Activated T-helper 1 cell treated with anti-CD3 and anti-CD28 coated beads, Interleukin-12 subunit alpha, Interleukin-12 subunit beta, Interleukin-2, Interleukin-4 antibody, amounts not matched to agents 30 ng/mL and 10 ng/mL and 1 ng/mL, durations not matched to agents 14 hours and 24 hours and 36 hours (primary cell): ENCODE measurements around the gene TMEM176A. TPM values are rescaled to one million over a fixed set of nuclear protein-coding genes. Genes with fewer than 3 reads are reported as not detected.
A peak's percentile ranks its signal among the peaks of the same experiment; 100 is the strongest.

Experiments used
- DNase-seq: peaks from one replicate; pipeline ENCODE4 v3.0.0; 2021; ENCODE audit warnings: low spot score
- H3K27ac Mint-ChIP-seq: one replicate; pipeline ENCODE4 v1.8.0; 2021; ENCODE audit warnings: mild to moderate bottlenecking, mixed read lengths
- H3K27me3 Mint-ChIP-seq: one replicate; pipeline ENCODE4 v1.8.0; 2022; ENCODE audit warnings: mild to moderate bottlenecking, moderate library complexity, mixed read lengths; ENCODE audit not compliant: insufficient read depth
- H3K36me3 Mint-ChIP-seq: one replicate; pipeline ENCODE4 v1.8.0; 2021; ENCODE audit warnings: low read depth, mixed read lengths
- H3K4me1 Mint-ChIP-seq: one replicate; pipeline ENCODE4 v1.8.0; 2021; ENCODE audit warnings: low read depth, mixed read lengths
- H3K4me3 Mint-ChIP-seq: one replicate; pipeline ENCODE4 v1.8.0; 2021; ENCODE audit warnings: mild to moderate bottlenecking, moderate library complexity, mixed read lengths
- H3K9me3 Mint-ChIP-seq: one replicate; pipeline ENCODE4 v1.8.0; 2021; ENCODE audit warnings: mixed read lengths
- intact Hi-C: fragments of 100-400 bp; cut with micrococcal nuclease; formaldehyde crosslinking; loops from one replicate; pipeline ENCODE4 v1.15.1; 2024
- total RNA-seq: library from RNA; stranded (reverse); gene quantifications from 2 replicates; pipeline ENCODE4 v1.2.3, GENCODE V29; 2022

The TMEM176A gene
- total RNA-seq, 1 donor from 2014 or later: not detected

- H3K4me1 Mint-ChIP-seq: peaks cover 9% of the 10 kb centered on the region
- H3K27me3 Mint-ChIP-seq: peaks cover 29% of the 10 kb centered on the region
- H3K9me3 Mint-ChIP-seq: peaks cover 8% of the 10 kb centered on the region
- DNase-seq: no peak
- no peaks in the 10 kb centered on the region for H3K36me3 Mint-ChIP-seq
- no peak overlapping the region for H3K4me3 Mint-ChIP-seq
- no peak overlapping the region for H3K27ac Mint-ChIP-seq
- intact Hi-C loops: loop anchor here (1.0 to 5.0 kb wide), 3 partner anchors 99 to 333 kb away; no protein-coding TSS in a partner anchor
These were observed 22.4 kb upstream of the TMEM176A start for GRCh38 chr7:150778014-150778737.

- DNase-seq: peak; percentile 54
- Mint-ChIP-seq H3K9me3 (peaks cover 4% of the 10 kb centered on the region), H3K27me3 (peaks cover 29% of the 10 kb centered on the region), H3K27ac (no peak overlapping the region), H3K4me3 (no peak overlapping the region), H3K36me3 (no peaks in the 10 kb centered on the region), H3K4me1 (peaks cover 9% of the 10 kb centered on the region)
- intact Hi-C loops: loop anchor here (1.0 to 5.0 kb wide), 3 partner anchors 98 to 332 kb away; no protein-coding TSS in a partner anchor
These were observed 21.7 kb upstream of the TMEM176A start for GRCh38 chr7:150778738-150779301.

GRCh38 chr7:150780292-150780691, 20.3 kb upstream of the TMEM176A start:
- peaks cover 29% of the 10 kb centered on the region for H3K27me3 Mint-ChIP-seq
- intact Hi-C loops: loop anchor here (5.0 kb wide), 1 partner anchor 117 kb away; no protein-coding TSS in a partner anchor
- no peak overlapping the region for H3K4me3 Mint-ChIP-seq
- peaks cover 9% of the 10 kb centered on the region for H3K4me1 Mint-ChIP-seq
- no peaks in the 10 kb centered on the region for H3K36me3 Mint-ChIP-seq
- no peak for DNase-seq
- H3K9me3 Mint-ChIP-seq: no peaks in the 10 kb centered on the region
- no peak overlapping the region for H3K27ac Mint-ChIP-seq

- DNase-seq: no peak
- Mint-ChIP-seq H3K27ac (no peak overlapping the region), H3K36me3 (no peaks in the 10 kb centered on the region), H3K9me3 (no peaks in the 10 kb centered on the region), H3K27me3 (peaks cover 27% of the 10 kb centered on the region), H3K4me1 (peaks cover 14% of the 10 kb centered on the region), H3K4me3 (no peak overlapping the region)
- intact Hi-C loops: loop anchor here (5.0 kb wide), 1 partner anchor 116 kb away; no protein-coding TSS in a partner anchor
These were observed 19.5 kb upstream of the TMEM176A start for GRCh38 chr7:150781103-150781502.

- H3K4me1 Mint-ChIP-seq: peaks cover 14% of the 10 kb centered on the region
- intact Hi-C loops: loop anchor here (5.0 kb wide), 1 partner anchor 115 kb away; no protein-coding TSS in a partner anchor
- H3K4me3 Mint-ChIP-seq: no peak overlapping the region
- no peak for DNase-seq
- H3K9me3 Mint-ChIP-seq: no peaks in the 10 kb centered on the region
- peaks cover 23% of the 10 kb centered on the region for H3K27me3 Mint-ChIP-seq
- no peak overlapping the region for H3K27ac Mint-ChIP-seq
- no peaks in the 10 kb centered on the region for H3K36me3 Mint-ChIP-seq
These were observed 18.6 kb upstream of the TMEM176A start for GRCh38 chr7:150781961-150782360.

- no peaks in the 10 kb centered on the region for H3K9me3 Mint-ChIP-seq
- no peak overlapping the region for H3K27ac Mint-ChIP-seq
- no peaks in the 10 kb centered on the region for H3K36me3 Mint-ChIP-seq
- no peak overlapping the region for H3K4me3 Mint-ChIP-seq
- intact Hi-C loops: loop anchor here (5.0 kb wide), 1 partner anchor 113 kb away; no protein-coding TSS in a partner anchor
- DNase-seq: no peak
- peaks cover 14% of the 10 kb centered on the region for H3K4me1 Mint-ChIP-seq
- H3K27me3 Mint-ChIP-seq: peaks cover 17% of the 10 kb centered on the region
These were observed 16.3 kb upstream of the TMEM176A start for GRCh38 chr7:150784120-150784736.

GRCh38 chr7:150784954-150785353, 15.6 kb upstream of the TMEM176A start:
- Mint-ChIP-seq H3K36me3 (no peaks in the 10 kb centered on the region), H3K4me1 (peaks cover 14% of the 10 kb centered on the region), H3K27ac (no peak overlapping the region), H3K9me3 (no peaks in the 10 kb centered on the region), H3K4me3 (no peak overlapping the region), H3K27me3 (peaks cover 19% of the 10 kb centered on the region)
- DNase-seq: no peak
- intact Hi-C loops: loop anchor here (5.0 kb wide), 1 partner anchor 112 kb away; no protein-coding TSS in a partner anchor

- no peaks in the 10 kb centered on the region for H3K36me3 Mint-ChIP-seq
- H3K4me1 Mint-ChIP-seq: peaks cover 5% of the 10 kb centered on the region
- no peak overlapping the region for H3K27ac Mint-ChIP-seq
These were observed 13.0 kb upstream of the TMEM176A start for GRCh38 chr7:150787321-150788281.

GRCh38 chr7:150788474-150789269, 11.9 kb upstream of the TMEM176A start:
- peaks cover 5% of the 10 kb centered on the region for H3K4me1 Mint-ChIP-seq
- no peaks in the 10 kb centered on the region for H3K36me3 Mint-ChIP-seq
- H3K27me3 Mint-ChIP-seq: peaks cover 16% of the 10 kb centered on the region
- H3K4me3 Mint-ChIP-seq: no peak overlapping the region
- no peak overlapping the region for H3K27ac Mint-ChIP-seq
- no peak for DNase-seq
- intact Hi-C loops: no loop called here
- no peaks in the 10 kb centered on the region for H3K9me3 Mint-ChIP-seq

More at GRCh38 chr7:150787321-150788281, 13.0 kb upstream of the TMEM176A start:
- Mint-ChIP-seq H3K4me3 (no peak overlapping the region), H3K9me3 (no peaks in the 10 kb centered on the region), H3K27me3 (peaks cover 19% of the 10 kb centered on the region)
- DNase-seq: no peak
- intact Hi-C loops: no loop called here

GRCh38 chr7:150790416-150791075, 10.0 kb upstream of the TMEM176A start:
- H3K9me3 Mint-ChIP-seq: no peaks in the 10 kb centered on the region
- H3K4me3 Mint-ChIP-seq: no peak overlapping the region
- intact Hi-C loops: no loop called here
- no peak overlapping the region for H3K27ac Mint-ChIP-seq
- no peak for DNase-seq
- H3K36me3 Mint-ChIP-seq: no peaks in the 10 kb centered on the region
- peaks cover 5% of the 10 kb centered on the region for H3K4me1 Mint-ChIP-seq
- H3K27me3 Mint-ChIP-seq: peaks cover 13% of the 10 kb centered on the region

GRCh38 chr7:150791304-150791703, 9.3 kb upstream of the TMEM176A start:
- Mint-ChIP-seq H3K4me1 (no peaks in the 10 kb centered on the region), H3K27ac (peak overlapping the region; percentile 37), H3K27me3 (peaks cover 13% of the 10 kb centered on the region), H3K4me3 (no peak overlapping the region), H3K36me3 (no peaks in the 10 kb centered on the region), H3K9me3 (no peaks in the 10 kb centered on the region)
- no peak for DNase-seq
- intact Hi-C loops: no loop called here
